Astrocyte of the cerebellum (primary cell): ENCODE results near the gene CDH8.

Experiments
- DNase-seq: peaks from one replicate; pipeline ENCODE4 v3.0.0-alpha.2; 2011; ENCODE audit warnings: low read depth
- H3K4me3 ChIP-seq: 2 replicates; pipeline ENCODE4 v1.5.1; 2011; ENCODE audit warnings: mild to moderate bottlenecking, low read depth, low read length, moderate library complexity
- in situ Hi-C: cut with HindIII; loops from 2 replicates; pipeline ENCODE4 v1.10.0; 2017; ENCODE audit warnings: low sequenced_read_pairs
- TF ChIP-seq, protein P1 (sequence below): IDR thresholded peaks from 2 replicates; pipeline ENCODE4 v1.5.1; 2012; ENCODE audit warnings: low read length, low read depth, moderate library complexity, mild to moderate bottlenecking; ENCODE audit errors: missing control alignments

CDH8 gene

DNA sequence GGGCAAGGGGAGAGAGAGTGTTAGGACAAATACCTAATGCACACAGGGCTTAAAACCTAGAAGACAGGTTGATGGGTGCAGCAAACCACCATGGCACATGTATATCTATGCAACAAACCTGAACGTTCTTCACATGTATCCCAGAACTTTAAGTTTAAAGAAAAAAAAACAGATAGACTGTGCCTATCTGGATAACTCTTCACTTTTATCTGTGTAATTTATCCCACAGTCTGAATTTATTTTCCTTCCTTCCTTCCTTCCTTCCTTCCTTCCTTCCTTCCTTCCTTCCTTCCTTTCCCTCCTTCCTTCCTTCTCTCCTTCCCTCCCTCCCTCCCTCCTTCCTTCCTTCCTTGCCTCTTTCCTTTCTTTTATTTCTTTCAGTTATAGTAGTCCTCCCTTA, 370.7 kb downstream of the CDH8 start:
- in situ Hi-C loops: no loop called here
- DNase-seq: no peak
- TF ChIP-seq, protein P1, sequence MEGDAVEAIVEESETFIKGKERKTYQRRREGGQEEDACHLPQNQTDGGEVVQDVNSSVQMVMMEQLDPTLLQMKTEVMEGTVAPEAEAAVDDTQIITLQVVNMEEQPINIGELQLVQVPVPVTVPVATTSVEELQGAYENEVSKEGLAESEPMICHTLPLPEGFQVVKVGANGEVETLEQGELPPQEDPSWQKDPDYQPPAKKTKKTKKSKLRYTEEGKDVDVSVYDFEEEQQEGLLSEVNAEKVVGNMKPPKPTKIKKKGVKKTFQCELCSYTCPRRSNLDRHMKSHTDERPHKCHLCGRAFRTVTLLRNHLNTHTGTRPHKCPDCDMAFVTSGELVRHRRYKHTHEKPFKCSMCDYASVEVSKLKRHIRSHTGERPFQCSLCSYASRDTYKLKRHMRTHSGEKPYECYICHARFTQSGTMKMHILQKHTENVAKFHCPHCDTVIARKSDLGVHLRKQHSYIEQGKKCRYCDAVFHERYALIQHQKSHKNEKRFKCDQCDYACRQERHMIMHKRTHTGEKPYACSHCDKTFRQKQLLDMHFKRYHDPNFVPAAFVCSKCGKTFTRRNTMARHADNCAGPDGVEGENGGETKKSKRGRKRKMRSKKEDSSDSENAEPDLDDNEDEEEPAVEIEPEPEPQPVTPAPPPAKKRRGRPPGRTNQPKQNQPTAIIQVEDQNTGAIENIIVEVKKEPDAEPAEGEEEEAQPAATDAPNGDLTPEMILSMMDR: no peak
- H3K4me3 ChIP-seq: no peak overlapping the region

DNA sequence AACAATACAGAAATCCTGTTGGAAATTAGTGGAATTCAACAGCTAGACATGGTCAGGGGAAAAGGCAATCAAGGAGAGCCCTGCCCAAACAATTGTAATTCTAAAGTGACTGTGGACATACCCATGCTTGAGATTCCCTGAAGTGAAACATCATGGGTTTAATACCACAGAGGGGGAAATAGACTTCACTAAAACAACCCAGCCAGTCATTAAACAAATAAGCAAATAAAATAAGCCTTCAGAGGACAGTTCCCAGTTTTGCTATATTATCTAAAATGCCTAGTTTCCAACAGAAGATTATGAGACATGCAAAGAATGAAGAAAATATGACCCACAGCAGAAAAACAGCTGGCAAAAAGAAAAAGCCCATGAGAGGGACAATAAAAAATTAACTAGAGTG, 376.3 kb downstream of the CDH8 start:
- in situ Hi-C loops: no loop called here
- no peak overlapping the region for H3K4me3 ChIP-seq
- TF ChIP-seq, protein P1: no peak
- no peak for DNase-seq

GRCh38 chr16:61654962-61655361, 381.3 kb downstream of the CDH8 start:
- no peak overlapping the region for H3K4me3 ChIP-seq
- TF ChIP-seq, protein P1: no peak
- in situ Hi-C loops: no loop called here
- DNase-seq: no peak

GRCh38 chr16:61653544-61653943, 382.7 kb downstream of the CDH8 start:
- no peak for DNase-seq
- TF ChIP-seq, protein P1: no peak
- in situ Hi-C loops: no loop called here
- no peak overlapping the region for H3K4me3 ChIP-seq

- no peak for DNase-seq
- in situ Hi-C loops: no loop called here
- TF ChIP-seq, protein P1: no peak
- H3K4me3 ChIP-seq: no peak overlapping the region
Measured at GRCh38 chr16:61645561-61645960, 390.7 kb downstream of the CDH8 start.

DNA sequence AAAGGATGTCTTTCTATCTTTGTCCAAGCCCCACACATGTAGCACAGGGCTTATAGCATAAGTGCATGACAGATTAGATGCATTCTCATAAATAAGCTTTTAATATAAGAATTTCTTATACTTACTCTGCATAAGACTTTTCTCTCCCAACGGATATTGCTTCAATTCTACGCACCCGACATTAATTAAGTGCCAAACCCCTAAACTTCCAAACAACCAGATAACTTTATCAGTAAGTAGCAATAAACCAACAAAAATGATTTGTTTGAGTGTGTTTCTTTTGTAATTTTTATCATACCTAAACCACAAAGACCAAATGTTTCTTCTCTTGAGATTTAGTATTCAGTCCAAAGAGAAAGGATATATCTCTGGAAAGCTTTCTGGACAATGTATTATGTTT, 391.5 kb downstream of the CDH8 start:
- TF ChIP-seq, protein P1: no peak
- in situ Hi-C loops: no loop called here
- DNase-seq: no peak
- no peak overlapping the region for H3K4me3 ChIP-seq

DNA sequence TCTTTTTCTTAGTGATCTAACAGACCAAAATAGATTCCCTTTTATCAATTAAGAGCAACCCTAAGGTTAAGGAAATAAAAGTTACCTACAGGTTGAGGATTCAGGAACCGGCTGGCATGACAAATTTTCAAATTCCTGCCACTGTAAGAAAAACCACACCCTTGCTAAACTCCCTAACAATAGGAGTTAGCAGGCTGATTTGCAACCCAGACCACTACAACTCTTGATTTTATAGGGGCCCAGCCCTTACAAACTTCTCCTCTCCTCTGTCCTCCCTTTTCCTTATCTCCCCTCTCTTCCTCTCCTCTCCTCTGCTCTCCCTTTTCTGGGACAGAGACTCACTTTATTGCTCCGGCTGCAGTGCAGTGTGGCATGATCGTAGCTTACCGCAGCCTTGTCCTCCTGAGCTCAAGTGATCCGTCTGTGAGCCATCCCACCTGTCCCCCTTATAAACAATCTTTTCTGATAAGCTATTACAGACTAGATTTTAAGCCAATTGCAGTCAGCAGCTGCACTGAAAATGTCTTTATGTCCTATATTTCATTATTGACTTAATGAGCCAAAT, 418.9 kb downstream of the CDH8 start:
- DNase-seq: no peak
- in situ Hi-C loops: no loop called here
- TF ChIP-seq, protein P1: no peak
- no peak overlapping the region for H3K4me3 ChIP-seq
